K562 (cell line): ENCODE measurements around the gene PODNL1. TPM values are rescaled to one million over a fixed set of nuclear protein-coding genes. Genes with fewer than 3 reads are reported as not detected.

ENCODE experiments used
- ATAC-seq: fragments of 200-7000 bp; cut with Tn5 transposase; 3 replicates; pipeline ENCODE4 v1.9.1; 2020; ENCODE audit warnings: moderate library complexity
- BruUV-seq: library from RNA; stranded (reverse); fragments of 400-500 nt; replicated peaks from 2 replicates; lab custom pipeline; 2021; lab: Mats Ljungman, UMichigan
- CTCF ChIA-PET: fragments of 300-600 bp; formaldehyde crosslinking; extraction: SDS; loops from one replicate; lab custom pipeline; 2021; ENCODE audit warnings: low intra/inter-chr PET ratio; lab: Yijun Ruan, JAX
- POLR2A ChIA-PET: fragments of 300-600, 350-650 bp; sonication (Branson Sonifier 250); formaldehyde crosslinking; extraction: SDS; loops from one replicate; lab custom pipeline; 2021; ENCODE audit warnings: antibody characterized with exemption, inconsistent platforms; lab: Yijun Ruan, JAX
- DNase-seq, 4 experiments: peaks; one replicate each; pipeline versions ENCODE4 v3.0.0 to v3.0.0-alpha.2; 2011 to 2018; ENCODE audit warnings: low spot score in 3 of 4, mixed read lengths in 3 of 4; ENCODE audit errors: extremely low read depth in 1 of 4
- FAIRE-seq: peaks from 2 replicates; lab custom pipeline; 2011; peaks lifted over from hg19 to GRCh38; lab: Jason Lieb, UNC
- H2AFZ ChIP-seq: 2 replicates; pipeline ENCODE4 v1.6.0; 2011; ENCODE audit warnings: low read depth, low read length, control low read depth, inconsistent platforms
- H3K27ac ChIP-seq: fragments of 200-600 bp; 3 replicates; pipeline ENCODE4 v1.8.0; 2011; ENCODE audit warnings: low read depth, mild to moderate bottlenecking, control low read depth, inconsistent platforms, low read length, moderate library complexity, mixed read lengths; ENCODE audit errors: extremely low read depth
- H3K27me3 ChIP-seq, 2 experiments: fragments of 300-600 bp in 1 of 2; 2 replicates in 1 of 2; 3 replicates in 1 of 2; pipeline versions ENCODE4 v1.6.0 to v1.8.0; 2011; ENCODE audit warnings: inconsistent platforms in 2 of 2, low read length in 2 of 2, mild to moderate bottlenecking in 1 of 2, mixed read lengths in 1 of 2, moderate library complexity in 1 of 2; ENCODE audit not compliant: control insufficient read depth in 2 of 2, insufficient read depth in 2 of 2
- H3K36me3 ChIP-seq: fragments of 300-600 bp; 3 replicates; pipeline ENCODE4 v1.8.0; 2011; ENCODE audit warnings: mild to moderate bottlenecking, low read length, inconsistent platforms; ENCODE audit not compliant: control insufficient read depth, insufficient read depth
- H3K4me1 ChIP-seq, 2 experiments: fragments of 200-600 bp in 1 of 2; replicated peaks in 1 of 2; 2 replicates in 1 of 2; 3 replicates in 1 of 2; pipeline versions ENCODE4 v1.5.1 to v1.8.0; 2011; ENCODE audit warnings: inconsistent platforms in 2 of 2, low read length in 2 of 2, mild to moderate bottlenecking in 1 of 2, mixed read lengths in 1 of 2, moderate library complexity in 1 of 2; ENCODE audit not compliant: control insufficient read depth in 2 of 2, insufficient read depth in 2 of 2
- H3K4me2 ChIP-seq: 2 replicates; pipeline ENCODE4 v1.6.1; 2011; ENCODE audit warnings: low read length, control low read depth, inconsistent platforms, mixed read lengths; ENCODE audit not compliant: insufficient read depth
- H3K4me3 ChIP-seq: fragments of 200-600 bp; sonication (generic), shearing (Covaris generic); 2 replicates; pipeline ENCODE4 v1.5.1; 2016; ENCODE audit warnings: control low read depth, inconsistent platforms
- H3K79me2 ChIP-seq: fragments of 200-600 bp; 3 replicates; pipeline ENCODE4 v1.8.0; 2011; ENCODE audit warnings: low read length, inconsistent platforms; ENCODE audit not compliant: control insufficient read depth, insufficient read depth
- H3K9ac ChIP-seq, 2 experiments: 2 replicates each; pipeline versions ENCODE4 v1.6.0 to v1.6.1; 2011; ENCODE audit warnings: low read depth in 2 of 2, low read length in 2 of 2, control low read depth in 1 of 2, inconsistent platforms in 1 of 2, mild to moderate bottlenecking in 1 of 2, mixed read lengths in 1 of 2; ENCODE audit not compliant: insufficient read depth in 1 of 2
- H3K9me1 ChIP-seq: one replicate; pipeline ENCODE4 v1.6.0; 2011; ENCODE audit warnings: inconsistent platforms, mild to moderate bottlenecking, low read length, moderate library complexity; ENCODE audit not compliant: control insufficient read depth, insufficient read depth
- H3K9me3 ChIP-seq: replicated peaks from 2 replicates; pipeline ENCODE4 v1.5.1; 2011; ENCODE audit warnings: low read depth, low read length, inconsistent platforms; ENCODE audit not compliant: control insufficient read depth, insufficient read depth
- H4K20me1 ChIP-seq: replicated peaks from 2 replicates; pipeline ENCODE4 v1.6.1; 2011; ENCODE audit warnings: low read length, inconsistent platforms, mixed read lengths; ENCODE audit not compliant: control insufficient read depth, insufficient read depth
- ESRRA ChIP-seq: fragments of 450-650 bp; IDR thresholded peaks from 2 replicates; pipeline ENCODE4 v1.6.1; 2014; ENCODE audit warnings: low read depth, mild to moderate bottlenecking, moderate library complexity, borderline replicate concordance
- FUS ChIP-seq: fragments of 200-400 bp; formaldehyde crosslinking; optimal IDR thresholded peaks from 2 replicates; pipeline ENCODE3; 2017; ENCODE audit warnings: low read depth, low read length
- MCM5 ChIP-seq: fragments of 450-650 bp; IDR thresholded peaks from 2 replicates; pipeline ENCODE4 v1.6.1; 2016; ENCODE audit warnings: low read depth
- POLR2G ChIP-seq: fragments of 200-400 bp; formaldehyde crosslinking; IDR thresholded peaks from 2 replicates; pipeline ENCODE4 v1.6.1; 2017; ENCODE audit warnings: low read depth, mild to moderate bottlenecking, antibody characterized with exemption, low read length, moderate library complexity
- ZNF165 ChIP-seq: fragments of 250-450 bp; sonication (Bioruptor Pico); IDR thresholded peaks from 2 replicates; pipeline ENCODE4 v1.4.0; 2020; ENCODE audit warnings: borderline replicate concordance
- ZNF699 ChIP-seq: fragments of 250-450 bp; sonication (Bioruptor Pico); IDR thresholded peaks from 2 replicates; pipeline ENCODE4 v1.8.0; 2021; ENCODE audit warnings: mild to moderate bottlenecking, moderate library complexity; ENCODE audit not compliant: insufficient replicate concordance
- ZNF79 ChIP-seq: fragments of 250-450 bp; sonication (Bioruptor Pico); IDR thresholded peaks from 2 replicates; pipeline ENCODE4 v1.4.0; 2020; ENCODE audit warnings: low read depth, mild to moderate bottlenecking, moderate library complexity
- WGBS: fragments of 100-300 bp; shearing (Covaris generic); methylation state at CpG from one replicate; pipeline ENCODE4 v1.1.6; 2016; ENCODE audit warnings: low coverage, mixed read lengths; ENCODE audit not compliant: insufficient coverage; ENCODE audit errors: missing lambda C conversion rate; 5-methylcytosine and 5-hydroxymethylcytosine counted together
- in situ Hi-C: fragments of 300-500 bp; cut with MboI; formaldehyde crosslinking; loops from 4 replicates; pipeline ENCODE4 v1.15.0; 2018; ENCODE audit warnings: inconsistent platforms, mixed read lengths
- intact Hi-C: fragments of 100-400 bp; cut with micrococcal nuclease; formaldehyde crosslinking; loops from 2 replicates; pipeline ENCODE4 v1.14.2; 2022
- polyA plus RNA-seq, 8 experiments: library from polyadenylated mRNA; depleted of rRNA in 4 of 8; stranded (reverse) in 5 of 8; unstranded in 3 of 8; fragments of >200 nt; fragmentation: Nextera tagmentation in 2 of 8; fragmentation: Illumina TruSeq in 1 of 8; extraction: Ambion mirVana in 2 of 8; extraction: Trizol in 1 of 8; gene quantifications; 2 replicates each; pipeline versions ENCODE4 v1.2.1 to v1.2.3, GENCODE V29; 2011 to 2014; ENCODE audit warnings: inconsistent platforms in 1 of 8, missing spikeins in 1 of 8
- total RNA-seq, 7 experiments: library from RNA; depleted of rRNA in 6 of 7; stranded (reverse); fragments of >200 nt in 6 of 7; fragmentation: Illumina TruSeq in 2 of 7; extraction: Trizol in 2 of 7; gene quantifications; 2 replicates each; pipeline versions ENCODE4 v1.2.1 to v1.2.3, GENCODE V29; 2011 to 2021; ENCODE audit warnings: low replicate concordance in 1 of 7
- TF ChIP-seq, protein P1 (sequence below): fragments of 450-650 bp; IDR thresholded peaks from one replicate; pipeline ENCODE4 v1.6.1; 2018; ENCODE audit warnings: mild to moderate bottlenecking, moderate library complexity; ENCODE audit not compliant: partially characterized antibody
- TF ChIP-seq, protein P2 (sequence below): fragments of 250-450 bp; sonication (Bioruptor Pico); IDR thresholded peaks from 2 replicates; pipeline ENCODE4 v1.5.1; 2021; ENCODE audit warnings: mild to moderate bottlenecking
- TF ChIP-seq, protein P3 (sequence below): sonication (generic); formaldehyde crosslinking; IDR thresholded peaks from 2 replicates; pipeline ENCODE4 v1.8.0; 2022; ENCODE audit warnings: mild to moderate bottlenecking, missing genetic modification reagents

The PODNL1 gene
- total and polyA plus RNA-seq, 9 of the 15 experiments (the other 6 are each of a cell fraction or from before 2014, with no cell fraction given): 0.18 to 0.47 (median 0.23) TPM; not detected in 3

DNA sequence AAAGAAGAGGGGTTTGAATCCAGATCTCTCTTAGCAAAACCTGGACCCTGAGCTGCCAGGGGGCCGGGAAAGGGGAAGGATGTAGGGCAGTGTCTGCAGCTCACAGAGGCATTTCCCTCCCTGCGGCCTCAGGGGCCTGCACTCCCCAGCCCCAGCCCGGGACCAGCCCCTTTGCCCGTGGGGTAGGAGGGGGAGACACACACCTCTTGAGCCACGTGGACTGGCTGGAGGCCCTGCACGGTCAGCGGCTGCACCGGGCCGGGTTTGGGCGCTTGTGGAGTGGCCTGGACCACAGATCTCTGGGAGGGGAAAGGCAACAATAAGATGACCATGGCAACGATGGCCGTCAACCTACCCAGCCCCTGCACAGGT lies 41.0 kb upstream of the PODNL1 start:
- H3K27ac ChIP-seq: no peak overlapping the region

DNA sequence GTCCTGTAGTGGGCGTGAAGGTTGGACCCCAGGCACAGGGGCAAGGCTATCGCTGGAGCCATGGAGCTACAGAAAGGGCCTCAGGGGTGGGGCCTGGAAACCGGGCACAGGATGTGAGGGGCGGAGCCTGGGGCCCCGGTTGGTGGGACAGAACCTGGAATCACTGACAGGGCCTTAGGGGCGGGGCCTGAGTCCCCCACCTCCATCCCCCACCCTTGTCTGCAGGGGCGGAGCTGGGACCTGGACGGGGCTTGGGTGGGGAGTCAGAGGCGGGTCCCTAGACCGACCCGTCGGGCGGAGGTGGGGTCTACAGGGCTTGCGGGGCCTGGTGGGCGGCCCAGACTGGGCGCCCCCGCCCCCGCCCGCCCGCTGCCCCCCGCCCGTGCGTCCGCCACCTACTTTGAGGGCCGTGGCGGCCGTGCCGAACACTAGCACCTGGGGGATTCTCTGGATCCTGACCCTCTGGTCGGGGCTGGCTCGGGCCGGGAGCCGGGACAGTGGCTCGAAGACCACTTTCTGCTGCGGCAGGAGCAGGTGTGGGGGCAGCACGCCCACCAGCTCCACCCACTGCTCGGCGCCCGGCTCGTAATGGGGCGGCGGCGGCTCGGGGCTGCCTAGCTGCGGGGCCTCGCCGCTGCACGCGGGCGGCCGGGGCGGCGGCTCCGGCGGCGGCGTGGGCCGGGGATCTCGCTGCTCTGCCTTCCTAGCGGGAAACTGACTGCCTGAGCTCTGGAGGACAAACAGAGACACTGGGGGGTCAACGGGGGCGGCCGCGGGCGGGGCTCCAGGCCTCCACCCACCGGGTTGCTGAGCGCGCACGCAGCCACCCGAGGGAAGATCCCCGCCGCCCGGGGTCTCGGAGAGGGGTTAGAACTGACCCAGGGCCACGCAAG lies 40.4 kb upstream of the PODNL1 start:
- Histone ChIP-seq H3K9ac (peak overlapping the region in 1 of 2 experiments; percentile 71; a peak in 2 of 4 replicates), H2AFZ (no peak overlapping the region), H3K4me1 (peaks cover 0 to 49% of the 10 kb centered on the region in 2 experiments; a peak in 2 of 5 replicates), H3K9me1 (no peaks in the 10 kb centered on the region), H3K27ac (no peak overlapping the region), H4K20me1 (no peaks in the 10 kb centered on the region), H3K79me2 (no peaks in the 10 kb centered on the region), H3K4me3 (no peak overlapping the region), H3K9me3 (no peaks in the 10 kb centered on the region), H3K36me3 (peaks cover 49% of the 10 kb centered on the region; the same call in 2 of the 3 replicates), H3K4me2 (no peak overlapping the region), H3K27me3 (no peaks in the 10 kb centered on the region)
- DNase-seq (peak; percentile 39 to 85 (median 63)), FAIRE-seq (no peak), ATAC-seq (peak; percentile 67)
- WGBS: 93% methylated on average over 16 of the region's 74 CpGs
- no TSS peak for BruUV-seq
- in situ Hi-C loops: no loop called here
- intact Hi-C loops: no loop called here
- ChIA-PET POLR2A (interaction anchor here (0.5 to 1.3 kb wide), 6 partner anchors 11 to 39 kb away, joined by 3 read pairs; no protein-coding TSS in a partner anchor), CTCF (no interaction called here)
- TF ChIP-seq ZNF79 (CRISPR knock-in tag) (no peak), ZNF165 (CRISPR knock-in tag) (no peak), FUS (no peak), MCM5 (no peak), ZNF699 (CRISPR knock-in tag) (no peak)
- TF ChIP-seq, protein P1, sequence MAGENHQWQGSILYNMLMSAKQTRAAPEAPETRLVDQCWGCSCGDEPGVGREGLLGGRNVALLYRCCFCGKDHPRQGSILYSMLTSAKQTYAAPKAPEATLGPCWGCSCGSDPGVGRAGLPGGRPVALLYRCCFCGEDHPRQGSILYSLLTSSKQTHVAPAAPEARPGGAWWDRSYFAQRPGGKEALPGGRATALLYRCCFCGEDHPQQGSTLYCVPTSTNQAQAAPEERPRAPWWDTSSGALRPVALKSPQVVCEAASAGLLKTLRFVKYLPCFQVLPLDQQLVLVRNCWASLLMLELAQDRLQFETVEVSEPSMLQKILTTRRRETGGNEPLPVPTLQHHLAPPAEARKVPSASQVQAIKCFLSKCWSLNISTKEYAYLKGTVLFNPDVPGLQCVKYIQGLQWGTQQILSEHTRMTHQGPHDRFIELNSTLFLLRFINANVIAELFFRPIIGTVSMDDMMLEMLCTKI: no peak
- TF ChIP-seq, protein P2, sequence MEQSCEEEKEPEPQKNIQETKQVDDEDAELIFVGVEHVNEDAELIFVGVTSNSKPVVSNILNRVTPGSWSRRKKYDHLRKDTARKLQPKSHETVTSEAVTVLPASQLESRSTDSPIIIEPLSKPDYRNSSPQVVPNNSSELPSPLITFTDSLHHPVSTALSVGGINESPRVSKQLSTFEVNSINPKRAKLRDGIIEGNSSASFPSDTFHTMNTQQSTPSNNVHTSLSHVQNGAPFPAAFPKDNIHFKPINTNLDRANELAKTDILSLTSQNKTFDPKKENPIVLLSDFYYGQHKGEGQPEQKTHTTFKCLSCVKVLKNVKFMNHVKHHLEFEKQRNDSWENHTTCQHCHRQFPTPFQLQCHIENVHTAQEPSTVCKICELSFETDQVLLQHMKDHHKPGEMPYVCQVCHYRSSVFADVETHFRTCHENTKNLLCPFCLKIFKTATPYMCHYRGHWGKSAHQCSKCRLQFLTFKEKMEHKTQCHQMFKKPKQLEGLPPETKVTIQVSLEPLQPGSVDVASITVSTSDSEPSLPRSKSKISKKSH (CRISPR knock-in tag): no peak
- TF ChIP-seq, protein P3, sequence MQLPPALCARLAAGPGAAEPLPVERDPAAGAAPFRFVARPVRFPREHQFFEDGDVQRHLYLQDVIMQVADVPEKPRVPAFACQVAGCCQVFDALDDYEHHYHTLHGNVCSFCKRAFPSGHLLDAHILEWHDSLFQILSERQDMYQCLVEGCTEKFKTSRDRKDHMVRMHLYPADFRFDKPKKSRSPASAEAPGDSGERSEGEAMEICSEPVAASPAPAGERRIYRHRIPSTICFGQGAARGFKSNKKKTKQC (CRISPR knock-in tag): no peak

More for the DNA sequence above, 41.0 kb upstream of the PODNL1 start:
- peaks cover 0 to 56% of the 10 kb centered on the region in 2 experiments; a peak in 2 of 5 replicates for H3K4me1 ChIP-seq
- no peaks in the 10 kb centered on the region for H3K9me3 ChIP-seq
- no peak overlapping the region for H3K4me3 ChIP-seq
- 71% methylated on average over 9 of the region's 12 CpGs for WGBS
- FAIRE-seq (no peak), DNase-seq (no peak), ATAC-seq (no peak)
- H3K79me2 ChIP-seq: no peaks in the 10 kb centered on the region
- H3K9ac ChIP-seq: peak overlapping the region in 1 of 2 experiments; percentile 71; a peak in 2 of 4 replicates
- POLR2A ChIA-PET: interaction anchor here (1.3 kb wide), 1 partner anchor 11 kb away, joined by 3 read pairs; no protein-coding TSS in a partner anchor
- no peaks in the 10 kb centered on the region for H3K9me1 ChIP-seq
- no peak overlapping the region for H2AFZ ChIP-seq
- BruUV-seq: no TSS peak
- in situ Hi-C loops (no loop called here), intact Hi-C loops (no loop called here)
- H3K4me2 ChIP-seq: no peak overlapping the region
- H3K27me3 ChIP-seq: no peaks in the 10 kb centered on the region
- CTCF ChIA-PET: no interaction called here
- TF ChIP-seq ESRRA: no peak
- TF ChIP-seq POLR2G: 0 out of 2 replicates have a peak, but pooled peaks have one; percentile 41
- H4K20me1 ChIP-seq: no peaks in the 10 kb centered on the region
- H3K36me3 ChIP-seq: peaks cover 47% of the 10 kb centered on the region; the same call in 1 of the 3 replicates
